Psoas muscle (tissue), 8 donors: Measurements from ENCODE around the gene CPAMD8. TPM values are rescaled to one million over a fixed set of nuclear protein-coding genes. Genes with fewer than 3 reads are reported as not detected.
A peak's percentile ranks its signal among the peaks of the same experiment; 100 is the strongest.

ENCODE experiments used
- ATAC-seq, 4 donors: fragments of 200-7000 bp; cut with Tn5 transposase; one replicate each; pipeline ENCODE4 v1.9.1; 2020; ENCODE audit warnings: moderate library complexity in 3 of 4, mild to moderate bottlenecking in 2 of 4
- DNase-seq, 2 donors: peaks; one replicate each; pipeline ENCODE4 v3.0.0-alpha.2; 2020
- H3K27ac ChIP-seq: fragments of 200-600 bp; one replicate; pipeline ENCODE4 v1.8.0; 2022
- H3K27me3 ChIP-seq, 3 donors: fragments of 200-600 bp in 1 of 3; one replicate each; pipeline versions ENCODE4 v1.6.1 to v1.8.0; 2013 to 2022; ENCODE audit warnings: low read length in 2 of 3, mild to moderate bottlenecking in 2 of 3, moderate library complexity in 1 of 3; ENCODE audit not compliant: insufficient read depth in 3 of 3
- H3K36me3 ChIP-seq, 2 donors: fragments of 200-600 bp in 1 of 2; one replicate each; pipeline versions ENCODE4 v1.6.1 to v1.8.0; 2013 to 2022; ENCODE audit warnings: low read depth in 1 of 2, mild to moderate bottlenecking in 1 of 2, moderate library complexity in 1 of 2; ENCODE audit not compliant: insufficient read depth in 1 of 2
- H3K4me1 ChIP-seq: fragments of 200-600 bp; one replicate; pipeline ENCODE4 v1.8.0; 2022
- H3K4me3 ChIP-seq: fragments of 200-600 bp; one replicate; pipeline ENCODE4 v1.8.0; 2022; ENCODE audit warnings: mild to moderate bottlenecking
- H3K9me3 ChIP-seq: fragments of 200-600 bp; one replicate; pipeline ENCODE4 v1.8.0; 2022
- WGBS, 3 donors: extraction: QIAGEN DNeasy Blood & Tissue Kit; methylation state at CpG; one replicate each; pipeline versions ENCODE4 v1.1.6 to v1.1.7; 2013; 5-methylcytosine and 5-hydroxymethylcytosine counted together
- intact Hi-C, 2 donors: fragments of 100-400 bp; cut with DNase I; formaldehyde crosslinking; loops; one replicate each; pipeline versions ENCODE4 v1.11.0 to v1.14.2; 2022
- polyA plus RNA-seq, 3 donors: library from polyadenylated mRNA; stranded (reverse); fragments of 200-250 nt; gene quantifications; one replicate each; pipeline ENCODE4 v1.2.3, GENCODE V29; 2013
- total RNA-seq, 4 donors: library from RNA; stranded (reverse); fragmentation: NEBNext Ultra II Directional in 2 of 4; extraction: Animal tissue kit (Norgen Biotek cat#: 25700) in 2 of 4; gene quantifications; one replicate each; pipeline versions ENCODE4 v1.2.1 to v1.2.4, GENCODE V29; 2021 to 2023
- TF ChIP-seq, protein P1 (sequence below): fragments of 200-600 bp; IDR thresholded peaks from one replicate; pipeline ENCODE4 v1.8.0; 2022; ENCODE audit warnings: antibody characterized with exemption
- donor health status: healthy with polysubstance abuse.
- donor health status: DM: no; HTN: no; CAD: no; lungs with moderate emphysema.
- donor health status: Bipolar disorder and iron deficiency.
- donor health status: healthy.
- donor health status: DM: yes; HTN: yes; CAD: no.
- donor health status: DM: no; HTN: no; CAD: no.
- donor health status: DM: no; HTN: no; CAD: no.
- donor health status: DM: yes; HTN: yes; CAD: no.

Gene CPAMD8
- total and polyA plus RNA-seq, 7 donors: 3.2 to 9.9 (median 8.2) TPM

DNA sequence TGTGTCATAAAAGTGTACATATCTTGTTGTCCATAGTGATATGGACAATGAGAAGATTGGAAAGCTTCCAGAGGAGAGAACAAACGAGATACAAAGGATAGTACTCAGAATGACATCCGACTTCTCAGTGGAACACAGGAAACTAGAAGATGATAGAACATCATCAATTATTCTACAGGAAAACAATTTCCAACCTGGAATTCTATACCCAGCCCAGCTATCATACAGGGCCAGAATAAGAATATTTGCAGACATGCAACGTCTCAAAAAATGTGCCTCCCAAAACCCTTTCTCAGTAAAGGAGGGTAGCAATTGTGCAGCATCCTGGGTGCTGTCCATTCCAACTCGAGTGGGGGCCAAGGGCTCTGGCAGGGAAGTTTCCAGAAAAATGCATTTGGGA, 113.8 kb downstream of the CPAMD8 start:
- no peaks in the 10 kb centered on the region for H3K36me3 ChIP-seq
- intact Hi-C loops: no loop called here
- 67 to 80% (median 79%) methylated on average over 4 of the region's 4 CpGs for WGBS, 3 donors
- H3K9me3 ChIP-seq: peaks cover 10% of the 10 kb centered on the region
- peak in 1 of 2 donors; percentile 3 for DNase-seq
- no peaks in the 10 kb centered on the region for H3K4me1 ChIP-seq
- H3K27ac ChIP-seq: no peak overlapping the region
- H3K27me3 ChIP-seq: peaks cover 0 to 2% (median 0%) of the 10 kb centered on the region in 3 donors
- TF ChIP-seq, protein P1, sequence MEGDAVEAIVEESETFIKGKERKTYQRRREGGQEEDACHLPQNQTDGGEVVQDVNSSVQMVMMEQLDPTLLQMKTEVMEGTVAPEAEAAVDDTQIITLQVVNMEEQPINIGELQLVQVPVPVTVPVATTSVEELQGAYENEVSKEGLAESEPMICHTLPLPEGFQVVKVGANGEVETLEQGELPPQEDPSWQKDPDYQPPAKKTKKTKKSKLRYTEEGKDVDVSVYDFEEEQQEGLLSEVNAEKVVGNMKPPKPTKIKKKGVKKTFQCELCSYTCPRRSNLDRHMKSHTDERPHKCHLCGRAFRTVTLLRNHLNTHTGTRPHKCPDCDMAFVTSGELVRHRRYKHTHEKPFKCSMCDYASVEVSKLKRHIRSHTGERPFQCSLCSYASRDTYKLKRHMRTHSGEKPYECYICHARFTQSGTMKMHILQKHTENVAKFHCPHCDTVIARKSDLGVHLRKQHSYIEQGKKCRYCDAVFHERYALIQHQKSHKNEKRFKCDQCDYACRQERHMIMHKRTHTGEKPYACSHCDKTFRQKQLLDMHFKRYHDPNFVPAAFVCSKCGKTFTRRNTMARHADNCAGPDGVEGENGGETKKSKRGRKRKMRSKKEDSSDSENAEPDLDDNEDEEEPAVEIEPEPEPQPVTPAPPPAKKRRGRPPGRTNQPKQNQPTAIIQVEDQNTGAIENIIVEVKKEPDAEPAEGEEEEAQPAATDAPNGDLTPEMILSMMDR: no peak
- no peak for ATAC-seq
- no peak overlapping the region for H3K4me3 ChIP-seq

DNA sequence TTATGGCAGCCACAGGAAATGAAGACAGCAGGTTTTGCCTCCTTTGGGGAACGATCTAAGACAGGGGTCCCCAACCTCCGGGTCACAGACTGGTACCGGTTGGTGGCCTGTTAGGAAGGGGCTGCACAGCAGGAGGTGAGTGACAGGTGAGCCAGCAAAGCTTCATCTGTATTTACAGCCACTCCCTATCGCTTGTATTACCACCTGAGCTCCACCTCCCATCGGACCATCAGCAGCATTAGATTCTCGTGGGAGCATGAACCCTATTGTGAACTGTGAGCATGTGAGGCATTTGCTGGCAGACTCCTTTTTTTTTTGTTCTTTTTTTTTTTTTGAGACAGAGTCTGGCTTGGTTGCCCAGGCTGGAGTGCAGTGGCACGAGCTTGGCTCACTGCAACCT, 115.6 kb downstream of the CPAMD8 start:
- intact Hi-C loops: no loop called here
- TF ChIP-seq, protein P1: no peak
- ATAC-seq (no peak), DNase-seq (peak in 1 of 2 donors; percentile 21)
- H3K4me3 ChIP-seq: no peak overlapping the region
- WGBS, 3 donors: 81 to 95% (median 90%) methylated on average over 7 of the region's 7 CpGs
- H3K27ac ChIP-seq: no peak overlapping the region
- peaks cover 0 to 2% (median 0%) of the 10 kb centered on the region in 3 donors for H3K27me3 ChIP-seq
- no peaks in the 10 kb centered on the region for H3K4me1 ChIP-seq
- H3K36me3 ChIP-seq: no peaks in the 10 kb centered on the region
- H3K9me3 ChIP-seq: peaks cover 10% of the 10 kb centered on the region

DNA sequence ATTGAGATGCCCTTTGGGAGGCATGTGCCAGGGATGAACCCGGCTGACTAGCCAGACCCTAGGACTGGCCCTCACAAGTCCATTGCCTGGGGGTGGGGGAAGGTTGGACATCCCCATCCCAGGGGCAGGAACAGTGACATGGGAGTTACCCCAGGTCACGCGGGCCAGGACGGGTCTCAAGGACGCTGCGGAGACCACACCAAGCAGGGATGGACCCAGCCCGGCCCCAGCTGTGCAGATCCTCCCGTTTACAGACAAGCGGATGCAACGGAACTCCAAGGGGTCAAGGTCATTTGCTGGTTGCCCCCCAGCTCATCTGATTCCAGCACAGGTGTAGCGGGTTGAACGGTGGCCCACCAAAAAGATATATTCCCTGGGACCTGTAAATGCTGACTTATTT, 117.9 kb downstream of the CPAMD8 start:
- peaks cover 10% of the 10 kb centered on the region for H3K9me3 ChIP-seq
- no peak for ATAC-seq
- H3K4me3 ChIP-seq: no peak overlapping the region
- TF ChIP-seq, protein P1: no peak
- H3K27me3 ChIP-seq: no peaks in the 10 kb centered on the region
- no peaks in the 10 kb centered on the region for H3K4me1 ChIP-seq
- WGBS, 3 donors: 76 to 84% (median 78%) methylated on average over 12 of the region's 12 CpGs
- DNase-seq: no peak
- intact Hi-C loops: no loop called here
- H3K27ac ChIP-seq: no peak overlapping the region
- H3K36me3 ChIP-seq: no peaks in the 10 kb centered on the region

DNA sequence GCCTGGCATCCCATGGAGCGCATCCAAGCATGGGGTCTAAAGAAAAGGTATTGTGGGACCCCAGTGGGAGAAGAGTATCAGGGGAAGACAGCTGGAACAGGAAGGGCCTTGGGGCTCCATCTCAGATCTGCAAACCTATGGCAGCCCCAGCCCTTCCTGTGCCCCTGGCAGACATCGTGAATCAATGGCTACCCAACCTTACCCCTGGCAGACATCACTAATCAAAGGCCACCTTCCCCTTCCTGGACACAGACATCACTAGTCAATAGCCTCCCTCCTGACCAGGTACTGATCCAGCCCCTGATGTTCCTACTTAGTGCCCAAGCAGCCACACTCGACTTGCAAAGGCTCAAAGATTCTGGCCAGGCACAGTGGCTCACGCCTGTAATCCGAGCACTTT, 122.0 kb downstream of the CPAMD8 start:
- no peak overlapping the region for H3K27ac ChIP-seq
- H3K4me3 ChIP-seq: no peak overlapping the region
- no peaks in the 10 kb centered on the region for H3K27me3 ChIP-seq
- TF ChIP-seq, protein P1: no peak
- 51 to 78% (median 62%) methylated on average over 5 of the region's 5 CpGs for WGBS, 3 donors
- DNase-seq: no peak
- H3K4me1 ChIP-seq: no peaks in the 10 kb centered on the region
- no peak for ATAC-seq
- intact Hi-C loops: no loop called here
- no peaks in the 10 kb centered on the region for H3K36me3 ChIP-seq
- no peaks in the 10 kb centered on the region for H3K9me3 ChIP-seq

DNA sequence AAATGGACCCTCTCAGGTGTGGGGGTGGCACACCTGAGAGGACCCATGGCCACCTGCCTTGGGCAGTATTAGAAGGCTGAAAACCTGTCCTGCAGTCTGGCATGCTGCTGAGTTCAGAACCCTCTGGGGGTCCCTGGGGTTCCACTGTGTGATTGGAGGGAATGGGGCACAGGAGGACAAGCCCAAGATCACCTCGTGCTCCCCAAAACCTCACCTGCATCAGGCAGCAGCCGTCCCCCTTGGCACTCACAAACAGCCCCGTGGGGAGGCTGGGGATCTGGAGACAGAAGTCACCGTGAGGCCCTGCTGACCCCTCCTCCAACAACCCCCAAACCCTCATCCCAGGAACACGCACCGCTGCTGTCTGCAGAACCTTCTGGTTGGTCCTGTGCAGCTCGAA, 123.3 kb downstream of the CPAMD8 start:
- intact Hi-C loops: no loop called here
- Histone ChIP-seq H3K27me3 (peaks cover 0 to 2% (median 0%) of the 10 kb centered on the region in 3 donors), H3K4me3 (no peak overlapping the region), H3K27ac (no peak overlapping the region), H3K36me3 (no peaks in the 10 kb centered on the region), H3K4me1 (no peaks in the 10 kb centered on the region), H3K9me3 (no peaks in the 10 kb centered on the region)
- DNase-seq (peak in 1 of 2 donors; percentile 42), ATAC-seq (no peak)
- WGBS, 3 donors: 79 to 88% (median 86%) methylated on average over 7 of the region's 7 CpGs
- TF ChIP-seq, protein P1: no peak
